ENCODE results near the gene LIPC. TPM values are rescaled to one million over a fixed set of nuclear protein-coding genes. Genes with fewer than 3 reads are reported as not detected.

The LIPC gene
- total and polyA plus RNA-seq, 10 donors, result 0.47 to 2.5 (median 1.0) TPM

- 85 to 95% (median 88%) methylated on average over 27 of the region's 27 CpGs for WGBS, 5 donors
- Histone ChIP-seq H3K27me3 (replicated peaks in 1 of 7) (no peaks in the 10 kb centered on the region), H3K4me3 (no peak overlapping the region), H3K27ac (no peak overlapping the region), H3K9me3 (peaks cover 0 to 9% (median 3%) of the 10 kb centered on the region in 8 donors), H3K36me3 (no peaks in the 10 kb centered on the region), H3K4me1 (peaks cover under 1 to 18% (median 10%) of the 10 kb centered on the region in 6 donors)
- intact Hi-C loops (cut with DNase I; ENCODE audit: low total_unique reads), result no loop called here
- DNase-seq, result no peak
- TF ChIP-seq POLR2AphosphoS5 (IDR thresholded peaks at IDR 0.05) (no peak), POLR2A (IDR thresholded peaks at IDR 0.05) (no peak)
- TF ChIP-seq, protein P1, sequence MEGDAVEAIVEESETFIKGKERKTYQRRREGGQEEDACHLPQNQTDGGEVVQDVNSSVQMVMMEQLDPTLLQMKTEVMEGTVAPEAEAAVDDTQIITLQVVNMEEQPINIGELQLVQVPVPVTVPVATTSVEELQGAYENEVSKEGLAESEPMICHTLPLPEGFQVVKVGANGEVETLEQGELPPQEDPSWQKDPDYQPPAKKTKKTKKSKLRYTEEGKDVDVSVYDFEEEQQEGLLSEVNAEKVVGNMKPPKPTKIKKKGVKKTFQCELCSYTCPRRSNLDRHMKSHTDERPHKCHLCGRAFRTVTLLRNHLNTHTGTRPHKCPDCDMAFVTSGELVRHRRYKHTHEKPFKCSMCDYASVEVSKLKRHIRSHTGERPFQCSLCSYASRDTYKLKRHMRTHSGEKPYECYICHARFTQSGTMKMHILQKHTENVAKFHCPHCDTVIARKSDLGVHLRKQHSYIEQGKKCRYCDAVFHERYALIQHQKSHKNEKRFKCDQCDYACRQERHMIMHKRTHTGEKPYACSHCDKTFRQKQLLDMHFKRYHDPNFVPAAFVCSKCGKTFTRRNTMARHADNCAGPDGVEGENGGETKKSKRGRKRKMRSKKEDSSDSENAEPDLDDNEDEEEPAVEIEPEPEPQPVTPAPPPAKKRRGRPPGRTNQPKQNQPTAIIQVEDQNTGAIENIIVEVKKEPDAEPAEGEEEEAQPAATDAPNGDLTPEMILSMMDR (IDR thresholded peaks at IDR 0.05 in 8 of 11, conservative IDR thresholded peaks at IDR 0.05 in 3 of 11), result no peak
These were observed 58.5 kb downstream of the LIPC start for GRCh38 chr15:58490086-58490887.

GRCh38 chr15:58490888-58491473 is 59.2 kb downstream of the LIPC start:
- intact Hi-C loops (cut with DNase I; ENCODE audit: low total_unique reads), result no loop called here
- Histone ChIP-seq H3K9me3 (peaks cover 0 to 9% (median 3%) of the 10 kb centered on the region in 8 donors), H3K27me3 (replicated peaks in 1 of 7) (no peaks in the 10 kb centered on the region), H3K36me3 (no peaks in the 10 kb centered on the region), H3K27ac (no peak overlapping the region), H3K4me1 (peaks cover 0 to 11% (median 4%) of the 10 kb centered on the region in 6 donors), H3K4me3 (no peak overlapping the region)
- no peak for DNase-seq
- TF ChIP-seq, protein P1 (IDR thresholded peaks at IDR 0.05 in 8 of 11, conservative IDR thresholded peaks at IDR 0.05 in 3 of 11), result no peak
- TF ChIP-seq POLR2A (IDR thresholded peaks at IDR 0.05) (no peak), POLR2AphosphoS5 (IDR thresholded peaks at IDR 0.05) (no peak)
- WGBS, 5 donors, result 90 to 99% (median 97%) methylated on average over 4 to 6 of the region's 6 CpGs

DNA sequence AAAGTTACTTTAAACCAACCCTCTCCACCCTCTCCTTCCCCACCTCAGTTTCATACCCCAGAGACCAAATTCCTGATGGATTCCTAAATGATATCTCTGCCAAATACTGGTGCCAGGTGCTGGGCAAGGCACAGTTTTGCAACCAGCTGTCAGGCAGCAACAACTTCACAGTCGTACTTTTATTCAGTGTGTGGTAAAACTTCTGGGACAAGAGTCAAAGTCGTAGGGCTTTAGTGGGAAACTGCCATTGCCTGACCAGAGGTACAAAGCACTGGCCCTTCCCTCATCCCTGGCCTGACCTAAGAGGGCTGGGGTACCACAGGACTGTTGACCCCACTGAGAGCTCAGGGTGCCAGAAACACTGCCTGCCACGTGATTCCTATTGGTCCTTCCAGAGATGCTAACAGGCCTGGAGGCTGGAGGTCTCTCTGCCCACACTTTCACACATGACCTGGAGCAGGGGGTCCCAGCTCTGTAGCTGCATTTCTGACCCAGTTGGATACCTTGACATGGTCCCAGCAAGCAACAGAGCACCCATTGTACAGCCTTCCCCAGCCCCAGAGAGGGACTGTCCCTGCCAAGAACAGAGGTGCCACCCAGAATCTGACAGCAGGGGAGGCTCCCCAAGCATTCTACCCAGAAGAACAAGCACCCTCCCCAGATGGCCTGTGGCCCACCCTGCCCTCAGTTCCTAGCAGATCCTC is 59.9 kb downstream of the LIPC start:
- H3K27ac ChIP-seq, result no peak overlapping the region
- no peak overlapping the region for H3K4me3 ChIP-seq
- H3K36me3 ChIP-seq, result no peaks in the 10 kb centered on the region
- TF ChIP-seq POLR2A (IDR thresholded peaks at IDR 0.05) (no peak), POLR2AphosphoS5 (IDR thresholded peaks at IDR 0.05) (no peak)
- TF ChIP-seq, protein P1 (IDR thresholded peaks at IDR 0.05 in 8 of 11, conservative IDR thresholded peaks at IDR 0.05 in 3 of 11), result no peak
- 78 to 96% (median 87%) methylated on average over 3 of the region's 3 CpGs for WGBS, 5 donors
- H3K4me1 ChIP-seq, result peaks cover 0 to 9% (median 2%) of the 10 kb centered on the region in 6 donors
- no peak for DNase-seq
- no peaks in the 10 kb centered on the region for H3K27me3 ChIP-seq (replicated peaks in 1 of 7)
- H3K9me3 ChIP-seq, result peaks cover 0 to 9% (median 3%) of the 10 kb centered on the region in 8 donors
- intact Hi-C loops (cut with DNase I; ENCODE audit: low total_unique reads), result no loop called here

All from spleen (tissue), 11 donors.